GM10847 (cell line): Measurements from ENCODE around the gene CAPN15.

Experiments used
- POLR2A ChIP-seq: IDR thresholded peaks from 2 replicates; pipeline ENCODE4 v1.6.1; 2011; ENCODE audit not compliant: insufficient read length; ENCODE audit errors: extremely low read depth

The CAPN15 gene

DNA sequence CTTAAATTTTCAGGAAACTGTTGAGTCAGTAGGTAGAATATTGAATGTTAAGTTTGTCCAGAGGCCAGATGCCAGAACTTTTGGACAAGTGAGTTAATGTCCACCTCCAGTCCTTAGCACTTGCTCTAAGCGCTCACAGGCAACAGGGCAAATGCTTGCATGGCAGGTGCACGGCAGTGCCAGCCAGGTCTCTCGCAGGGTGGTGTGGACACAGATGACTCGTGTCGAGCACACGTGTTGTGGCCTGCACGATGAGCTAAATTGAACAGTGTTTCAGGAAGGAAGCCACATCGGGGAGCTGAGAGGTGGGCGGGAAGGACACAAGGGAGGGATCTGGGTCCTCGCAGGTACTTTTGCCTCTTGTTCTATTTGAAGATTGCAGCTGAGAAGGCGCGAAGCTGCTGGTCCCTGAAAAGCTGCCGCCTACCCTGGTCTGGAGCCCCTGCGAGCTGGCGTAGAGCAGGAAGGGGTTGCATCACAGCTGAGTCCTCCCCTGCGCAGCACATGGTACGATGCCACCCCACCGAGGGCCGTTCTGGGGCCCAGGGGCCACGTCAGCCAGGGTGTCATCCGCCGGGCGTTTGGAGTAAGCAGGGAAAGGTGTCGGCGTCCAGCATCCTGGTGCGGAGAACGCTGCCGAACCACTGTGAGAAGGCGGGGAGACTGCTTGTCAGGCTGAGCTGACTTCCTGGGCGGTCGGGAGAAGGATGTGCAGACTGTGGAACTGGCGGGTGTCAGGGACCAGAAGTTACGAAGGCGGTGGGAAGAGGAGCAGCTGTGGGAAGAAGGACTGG, 68.6 kb downstream of the CAPN15 start:
- TF ChIP-seq POLR2A: no peak

DNA sequence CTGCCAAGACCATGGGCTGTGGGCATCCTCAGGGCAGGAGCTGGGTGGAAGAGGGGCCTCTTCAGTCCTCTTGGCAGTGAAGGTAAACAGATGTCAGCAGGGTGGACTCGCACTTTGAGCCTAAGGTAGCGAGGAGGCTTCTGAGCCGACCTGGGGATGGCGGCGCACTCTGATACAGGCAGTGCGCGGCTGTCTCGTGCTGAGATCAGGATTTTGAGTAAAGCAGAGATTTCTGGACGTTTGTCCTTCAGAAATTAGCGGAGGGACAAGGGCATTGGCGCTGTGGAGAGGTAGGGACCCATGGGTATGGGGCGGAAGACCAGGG, 69.2 kb downstream of the CAPN15 start:
- TF ChIP-seq POLR2A: no peak

DNA sequence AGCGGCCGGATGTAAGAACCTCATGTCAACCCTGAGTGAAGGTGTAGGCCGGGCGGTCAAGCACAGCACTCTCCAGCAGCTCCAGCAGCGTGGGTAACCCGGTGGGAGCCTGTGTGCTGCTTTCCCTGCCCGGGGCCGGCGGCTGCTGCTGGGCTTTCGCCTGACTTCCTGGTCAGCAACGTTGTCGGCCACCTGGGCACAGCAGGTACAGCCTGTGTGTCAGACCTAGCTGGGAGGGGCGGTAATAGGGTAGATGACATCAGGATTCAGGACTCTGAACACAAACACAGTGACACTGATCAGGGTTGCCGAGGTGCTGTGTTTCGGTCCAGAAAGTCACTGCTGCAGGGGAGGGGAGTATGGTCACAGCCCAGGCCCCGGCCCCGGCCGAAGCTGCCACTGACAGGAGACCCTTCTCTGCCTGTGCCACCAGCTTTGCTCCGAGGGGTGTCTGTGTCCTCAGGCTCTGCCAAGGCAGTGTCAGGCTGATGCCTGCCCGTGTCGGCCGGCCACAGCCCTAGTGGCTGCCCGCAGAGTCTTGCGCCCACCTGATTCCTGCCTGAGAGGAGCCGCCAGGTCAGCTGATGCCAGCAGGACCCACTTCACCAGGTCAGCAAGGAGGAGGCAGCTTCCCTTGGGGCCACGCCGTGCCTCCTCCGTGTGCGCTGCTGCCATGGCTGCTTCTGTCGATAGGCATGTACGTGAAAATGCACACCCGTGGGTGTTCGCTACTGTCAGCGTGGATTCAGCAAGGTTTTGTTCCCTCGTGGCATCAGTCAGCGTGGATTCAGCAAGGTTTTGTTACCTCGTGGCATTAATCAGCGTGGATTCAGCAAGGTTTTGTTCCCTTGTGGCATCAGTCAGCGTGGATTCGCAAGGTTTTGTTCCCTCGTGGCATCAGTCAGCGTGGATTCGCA, 71.6 kb downstream of the CAPN15 start:
- no peak for TF ChIP-seq POLR2A

DNA sequence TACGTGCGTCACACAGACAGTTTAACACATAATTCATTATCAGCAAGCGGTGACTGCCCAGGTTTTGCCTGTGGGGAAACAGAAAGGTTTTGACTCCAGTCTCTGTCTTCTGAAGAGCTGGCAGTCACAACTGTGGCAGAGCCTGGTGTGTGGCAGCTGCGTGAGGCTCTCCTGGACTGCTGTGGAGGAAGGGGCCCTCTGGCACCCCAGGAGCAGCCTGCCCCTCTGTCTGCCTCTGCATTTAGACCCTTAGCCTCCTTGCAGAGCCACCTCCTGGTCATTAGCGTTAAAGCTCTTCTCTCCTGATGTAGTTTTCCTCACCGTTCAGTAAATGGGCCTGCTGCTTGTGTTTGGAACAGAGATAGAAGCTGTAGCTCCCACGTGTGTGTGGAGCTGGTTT, 73.3 kb downstream of the CAPN15 start:
- no peak for TF ChIP-seq POLR2A

DNA sequence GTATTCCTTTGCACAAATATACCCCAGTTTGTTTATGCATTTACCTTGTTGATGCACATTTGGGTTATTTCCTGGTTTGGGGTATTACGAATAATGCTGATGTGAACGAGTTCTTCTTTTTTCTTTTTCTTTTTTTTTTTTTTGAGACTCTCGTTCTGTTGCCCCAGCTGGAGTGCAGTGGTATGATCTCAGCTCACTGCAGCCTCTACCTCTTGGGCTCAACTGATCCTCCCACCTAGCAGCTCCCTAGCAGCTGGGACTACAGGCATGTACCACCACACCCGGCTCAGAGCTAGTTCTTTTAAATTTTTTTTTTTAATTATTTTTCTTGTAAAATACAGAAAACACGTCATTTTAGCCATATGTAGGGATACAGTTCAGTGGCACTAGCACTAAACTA, 76.4 kb downstream of the CAPN15 start:
- TF ChIP-seq POLR2A: no peak
